Trophoblast cell (in vitro differentiated cells and primary cell): ENCODE data around the gene C3AR1.
A peak's percentile ranks its signal among the peaks of the same experiment; 100 is the strongest.
"Not testable (repeated sequence)": the region's sequence is repeated elsewhere in the genome, so short reads cannot be mapped to it uniquely, and the experiment has no call there.

Experiments used
- DNase-seq, 2 donors: peaks; one replicate each; pipeline ENCODE4 v3.0.0-alpha.2; 2016
- H2AFZ ChIP-seq: 2 replicates; pipeline ENCODE4 v1.6.1; 2013; ENCODE audit warnings: low read length, moderate library complexity, mild to moderate bottlenecking; ENCODE audit not compliant: insufficient read depth, poor library complexity
- H2AK5ac ChIP-seq: 2 replicates; pipeline ENCODE4 v1.6.1; 2013; ENCODE audit warnings: mild to moderate bottlenecking, low read length
- H2BK120ac ChIP-seq: 2 replicates; pipeline ENCODE4 v1.6.1; 2013; ENCODE audit warnings: low read length, mild to moderate bottlenecking, moderate library complexity; ENCODE audit not compliant: insufficient read depth, poor library complexity
- H2BK12ac ChIP-seq: 2 replicates; pipeline ENCODE4 v1.6.1; 2013; ENCODE audit warnings: mild to moderate bottlenecking, low read length, moderate library complexity
- H2BK5ac ChIP-seq: 2 replicates; pipeline ENCODE4 v1.6.1; 2013; ENCODE audit warnings: low read length, low read depth, moderate library complexity, mild to moderate bottlenecking; ENCODE audit not compliant: poor library complexity
- H3K14ac ChIP-seq: 2 replicates; pipeline ENCODE4 v1.6.1; 2013; ENCODE audit warnings: mild to moderate bottlenecking, low read length
- H3K18ac ChIP-seq: 2 replicates; pipeline ENCODE4 v1.6.1; 2013; ENCODE audit warnings: mild to moderate bottlenecking, low read length
- H3K23ac ChIP-seq: 2 replicates; pipeline ENCODE4 v1.6.1; 2013; ENCODE audit warnings: low read length
- H3K27ac ChIP-seq: 2 replicates; pipeline ENCODE4 v1.5.1; 2013; ENCODE audit warnings: low read depth, mild to moderate bottlenecking, inconsistent platforms, low read length, moderate library complexity
- H3K27me3 ChIP-seq: 2 replicates; pipeline ENCODE4 v1.6.1; 2013; ENCODE audit warnings: inconsistent platforms, mild to moderate bottlenecking, low read length, moderate library complexity; ENCODE audit not compliant: insufficient read depth
- H3K36me3 ChIP-seq, 2 experiments: 1 replicate in 1 of 2; 2 replicates in 1 of 2; pipeline ENCODE4 v1.6.1; 2013; ENCODE audit warnings: low read length in 2 of 2, mild to moderate bottlenecking in 2 of 2, moderate library complexity in 1 of 2; ENCODE audit not compliant: insufficient read depth in 2 of 2, control insufficient read depth in 1 of 2
- H3K4ac ChIP-seq: 2 replicates; pipeline ENCODE4 v1.6.1; 2013; ENCODE audit warnings: low read depth, mild to moderate bottlenecking, low read length, moderate library complexity
- H3K4me1 ChIP-seq, 2 experiments: 1 replicate in 1 of 2; 2 replicates in 1 of 2; pipeline ENCODE4 v1.6.1; 2013; ENCODE audit warnings: low read length in 2 of 2, mild to moderate bottlenecking in 2 of 2, moderate library complexity in 1 of 2; ENCODE audit not compliant: insufficient read depth in 2 of 2, control insufficient read depth in 1 of 2
- H3K4me2 ChIP-seq: 2 replicates; pipeline ENCODE4 v1.6.1; 2013; ENCODE audit warnings: inconsistent platforms, mild to moderate bottlenecking, low read length, moderate library complexity
- H3K4me3 ChIP-seq: 2 replicates; pipeline ENCODE4 v1.5.1; 2013; ENCODE audit warnings: mild to moderate bottlenecking, low read depth, low read length, inconsistent platforms
- H3K79me1 ChIP-seq: one replicate; pipeline ENCODE4 v1.6.1; 2013; ENCODE audit warnings: low read length
- H3K79me2 ChIP-seq: 2 replicates; pipeline ENCODE4 v1.6.1; 2013; ENCODE audit warnings: low read length, mild to moderate bottlenecking; ENCODE audit not compliant: control insufficient read depth, insufficient read depth, poor library complexity
- H3K9ac ChIP-seq: 2 replicates; pipeline ENCODE4 v1.6.1; 2013; ENCODE audit warnings: mild to moderate bottlenecking, low read length
- H3K9me3 ChIP-seq: 2 replicates; pipeline ENCODE4 v1.6.1; 2013; ENCODE audit warnings: low read depth, mild to moderate bottlenecking, control low read depth, inconsistent platforms, low read length; ENCODE audit not compliant: insufficient read depth
- H4K12ac ChIP-seq: 2 replicates; pipeline ENCODE4 v1.6.1; 2013; ENCODE audit warnings: low read depth, mild to moderate bottlenecking, low read length, moderate library complexity
- H4K8ac ChIP-seq: 2 replicates; pipeline ENCODE4 v1.6.1; 2013; ENCODE audit warnings: low read depth, mild to moderate bottlenecking, low read length, moderate library complexity
- H4K91ac ChIP-seq: one replicate; pipeline ENCODE4 v1.6.1; 2013; ENCODE audit warnings: low read depth, mild to moderate bottlenecking, low read length, moderate library complexity
- WGBS: extraction: QIAGEN DNeasy Blood & Tissue Kit; methylation state at CpG from one replicate; pipeline ENCODE4 v1.1.7; 2013; ENCODE audit warnings: missing lambda C conversion rate; ENCODE audit not compliant: insufficient read length, insufficient coverage; ENCODE audit errors: extremely low coverage; 5-methylcytosine and 5-hydroxymethylcytosine counted together

C3AR1 gene

DNA sequence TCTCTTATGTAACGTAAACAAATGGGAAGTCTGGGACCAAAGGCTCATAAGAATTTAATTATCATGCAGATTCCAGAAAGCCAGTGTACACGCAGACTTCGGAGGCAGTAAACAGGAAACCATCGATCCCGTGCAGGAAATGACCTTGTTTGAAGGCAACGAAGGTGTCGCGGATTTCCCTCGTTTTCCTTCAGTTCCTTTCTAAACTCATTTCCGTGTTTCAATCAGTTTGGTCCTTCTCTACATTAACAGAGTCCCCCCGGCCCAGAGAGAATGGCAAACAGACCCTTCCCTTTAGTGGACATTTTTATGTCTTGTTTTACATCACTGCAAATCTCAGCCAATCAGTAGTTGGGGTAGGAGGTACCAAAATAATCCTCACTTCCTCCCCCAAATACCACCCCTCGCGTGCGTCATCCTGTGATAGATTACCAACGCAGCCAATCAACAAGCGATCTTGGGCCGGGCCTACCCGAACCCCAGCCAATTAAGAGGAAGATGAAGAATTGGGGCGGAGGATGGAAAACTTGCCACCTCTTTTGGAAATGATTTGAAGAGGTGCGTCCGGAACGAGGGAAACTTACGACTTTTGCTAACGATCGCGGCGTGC, 39.8 kb downstream of the C3AR1 start:
- Histone ChIP-seq H3K27me3 (no peaks in the 10 kb centered on the region), H3K18ac (no peak overlapping the region), H3K4me2 (peak overlapping the region; percentile 89), H3K79me1 (peaks cover 10% of the 10 kb centered on the region), H4K8ac (peak overlapping the region; percentile 80), H2AK5ac (no peak overlapping the region), H3K9ac (peak overlapping the region; percentile 70), H2AFZ (peak overlapping the region; percentile 50), H2BK12ac (no peak overlapping the region), H4K12ac (peak overlapping the region; percentile 20), H3K9me3 (no peaks in the 10 kb centered on the region), H2BK5ac (peak overlapping the region; percentile 55), H3K36me3 (no peaks in the 10 kb centered on the region), H3K23ac (no peak overlapping the region), H3K79me2 (peaks cover 1% of the 10 kb centered on the region), H4K91ac (peak overlapping the region; percentile 85), H3K14ac (peak overlapping the region; percentile 28), H3K4me3 (peak overlapping the region; percentile 75), H3K4me1 (peaks cover 0 to 2% of the 10 kb centered on the region in 2 experiments), H3K27ac (peak overlapping the region; percentile 92), H3K4ac (no peak overlapping the region), H2BK120ac (peak overlapping the region; percentile 33)
- peak; percentile 96 to 98 for DNase-seq
- WGBS: no CpG with 5 or more reads among the region's 27 CpGs

GRCh38 chr12:8018666-8019581, 47.2 kb downstream of the C3AR1 start:
- Histone ChIP-seq H4K12ac (no peak overlapping the region), H3K27ac (no peak overlapping the region), H3K9me3 (no peaks in the 10 kb centered on the region), H3K23ac (no peak overlapping the region), H3K27me3 (peaks cover 7% of the 10 kb centered on the region), H2BK12ac (no peak overlapping the region), H3K9ac (no peak overlapping the region), H2AK5ac (no peak overlapping the region), H3K4me2 (peak overlapping the region; percentile 69), H3K79me2 (no peaks in the 10 kb centered on the region), H2AFZ (peak overlapping the region; percentile 63), H3K18ac (peak overlapping the region; percentile 35), H2BK5ac (no peak overlapping the region), H4K91ac (no peak overlapping the region), H2BK120ac (no peak overlapping the region), H3K36me3 (no peaks in the 10 kb centered on the region), H3K79me1 (no peaks in the 10 kb centered on the region), H3K14ac (no peak overlapping the region), H4K8ac (no peak overlapping the region), H3K4me1 (peaks cover 0 to 6% of the 10 kb centered on the region in 2 experiments), H3K4ac (no peak overlapping the region), H3K4me3 (peak overlapping the region; percentile 55)
- no CpG with 5 or more reads among the region's 58 CpGs for WGBS
- DNase-seq: peak; percentile 42 to 89

DNA sequence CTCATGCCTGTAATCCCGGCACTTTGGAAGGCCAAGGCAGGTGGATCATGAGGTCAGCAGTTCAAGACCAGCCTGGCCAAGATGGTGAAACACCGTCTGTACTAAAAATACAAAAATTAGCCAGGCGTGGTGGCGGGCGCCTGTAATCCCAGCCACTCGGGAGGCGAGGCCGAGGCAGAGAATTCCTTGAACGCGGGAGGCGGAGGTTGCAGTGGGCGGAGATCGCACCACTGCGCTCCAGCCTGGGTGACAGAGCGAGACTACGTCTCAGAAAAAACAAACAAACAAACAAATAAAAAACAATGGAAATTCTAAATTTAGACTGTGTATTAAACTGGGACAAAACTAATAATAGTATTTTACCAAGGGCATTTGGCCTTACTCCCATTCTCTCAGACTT, 47.9 kb downstream of the C3AR1 start:
- WGBS: no CpG with 5 or more reads among the region's 16 CpGs
- not testable (repeated sequence) for H3K36me3 ChIP-seq, H2AK5ac ChIP-seq, H3K27ac ChIP-seq, H3K9me3 ChIP-seq, H3K4ac ChIP-seq, H2BK120ac ChIP-seq, H3K14ac ChIP-seq, H3K79me2 ChIP-seq, H2BK5ac ChIP-seq, H4K91ac ChIP-seq, H2BK12ac ChIP-seq, H3K4me1 ChIP-seq, H3K23ac ChIP-seq, H3K79me1 ChIP-seq, H3K4me3 ChIP-seq, H3K18ac ChIP-seq, H3K9ac ChIP-seq, H4K12ac ChIP-seq, H2AFZ ChIP-seq, H3K27me3 ChIP-seq, H4K8ac ChIP-seq
- peak in 1 of 2 donors; percentile 53 for DNase-seq
- peak overlapping the region; percentile 69 for H3K4me2 ChIP-seq

DNA sequence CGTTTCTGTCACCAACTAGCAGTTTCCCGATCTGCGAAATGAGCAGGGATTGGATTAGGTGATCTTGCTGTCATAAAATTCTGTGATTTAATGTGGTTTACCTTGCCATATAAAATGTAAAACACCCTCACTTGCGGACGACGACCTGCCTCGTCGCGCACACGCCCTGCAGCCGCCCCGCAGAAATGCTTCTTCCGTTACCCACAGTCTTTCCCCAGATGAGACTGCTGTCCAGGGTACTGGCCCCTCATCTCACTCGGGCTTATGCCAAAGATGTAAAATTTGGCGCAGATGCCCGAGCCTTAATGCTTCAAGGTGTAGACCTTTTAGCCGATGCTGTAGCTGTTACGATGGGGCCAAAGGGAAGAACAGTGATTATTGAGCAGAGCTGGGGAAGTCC, 51.3 kb downstream of the C3AR1 start:
- H4K8ac ChIP-seq: no peak overlapping the region
- H3K9ac ChIP-seq: no peak overlapping the region
- no peak overlapping the region for H3K14ac ChIP-seq
- H3K18ac ChIP-seq: no peak overlapping the region
- H2BK5ac ChIP-seq: no peak overlapping the region
- no peak for DNase-seq
- peaks cover 0 to 6% of the 10 kb centered on the region in 2 experiments for H3K4me1 ChIP-seq
- peaks cover 7% of the 10 kb centered on the region for H3K27me3 ChIP-seq
- H2BK12ac ChIP-seq: no peak overlapping the region
- H4K12ac ChIP-seq: no peak overlapping the region
- H3K23ac ChIP-seq: no peak overlapping the region
- no peaks in the 10 kb centered on the region for H3K79me2 ChIP-seq
- H3K4me3 ChIP-seq: no peak overlapping the region
- no CpG with 5 or more reads among the region's 18 CpGs for WGBS
- H3K9me3 ChIP-seq: no peaks in the 10 kb centered on the region
- no peak overlapping the region for H2AFZ ChIP-seq
- no peak overlapping the region for H3K4ac ChIP-seq
- H3K27ac ChIP-seq: no peak overlapping the region
- H3K79me1 ChIP-seq: no peaks in the 10 kb centered on the region
- H3K4me2 ChIP-seq: no peak overlapping the region
- no peaks in the 10 kb centered on the region for H3K36me3 ChIP-seq
- H2AK5ac ChIP-seq: no peak overlapping the region
- H4K91ac ChIP-seq: no peak overlapping the region
- H2BK120ac ChIP-seq: no peak overlapping the region
